Fibroblast of lung (primary cell): ENCODE results near the gene HIVEP3. TPM values are rescaled to one million over a fixed set of nuclear protein-coding genes. Genes with fewer than 3 reads are reported as not detected.

Experiments
- DNase-seq, 2 donors: peaks; one replicate each; pipeline versions ENCODE4 v3.0.0 to v3.0.0-alpha.2; 2010; ENCODE audit warnings: low read depth in 2 of 2
- H2AFZ ChIP-seq: 2 replicates; pipeline ENCODE4 v1.5.1; 2012; ENCODE audit warnings: low read length, control low read depth, inconsistent platforms
- H3K27ac ChIP-seq: 2 replicates; pipeline ENCODE4 v1.5.1; 2011; ENCODE audit warnings: low read length, control low read depth; ENCODE audit not compliant: insufficient read depth
- H3K27me3 ChIP-seq: 2 replicates; pipeline ENCODE4 v1.5.1; 2011; ENCODE audit warnings: mild to moderate bottlenecking, low read length; ENCODE audit not compliant: control insufficient read depth, insufficient read depth
- H3K36me3 ChIP-seq: 2 replicates; pipeline ENCODE4 v1.5.1; 2011; ENCODE audit warnings: low read length; ENCODE audit not compliant: control insufficient read depth, insufficient read depth
- H3K4me1 ChIP-seq: 2 replicates; pipeline ENCODE4 v1.5.1; 2011; ENCODE audit warnings: low read length; ENCODE audit not compliant: control insufficient read depth, insufficient read depth; ENCODE audit errors: extremely low read depth
- H3K4me2 ChIP-seq: 2 replicates; pipeline ENCODE4 v1.5.1; 2011; ENCODE audit warnings: low read length, control low read depth; ENCODE audit not compliant: insufficient read depth; ENCODE audit errors: extremely low read depth
- H3K4me3 ChIP-seq, 4 experiments: fragments of 200-600 bp in 1 of 4; sonication (generic) in 1 of 4; replicated peaks in 1 of 4; 2 replicates each; pipeline ENCODE4 v1.5.1; 2011 to 2016; ENCODE audit warnings: low read length in 4 of 4, low read depth in 3 of 4, mild to moderate bottlenecking in 3 of 4, control low read depth in 2 of 4, inconsistent platforms in 1 of 4, mixed read lengths in 1 of 4; ENCODE audit not compliant: insufficient read depth in 1 of 4; ENCODE audit errors: control extremely low read depth in 1 of 4
- H3K79me2 ChIP-seq: 2 replicates; pipeline ENCODE4 v1.5.1; 2012; ENCODE audit warnings: mild to moderate bottlenecking, low read length, inconsistent platforms; ENCODE audit not compliant: control insufficient read depth, insufficient read depth
- H3K9ac ChIP-seq: 2 replicates; pipeline ENCODE4 v1.5.1; 2011; ENCODE audit warnings: mild to moderate bottlenecking, low read length, control low read depth; ENCODE audit not compliant: insufficient read depth
- H3K9me3 ChIP-seq: 2 replicates; pipeline ENCODE4 v1.5.1; 2012; ENCODE audit warnings: low read depth, low read length; ENCODE audit not compliant: control insufficient read depth, insufficient read depth
- H4K20me1 ChIP-seq: 2 replicates; pipeline ENCODE4 v1.5.1; 2011; ENCODE audit warnings: low read length; ENCODE audit not compliant: control insufficient read depth, insufficient read depth; ENCODE audit errors: extremely low read depth
- CTCF ChIP-seq, 2 donors: IDR thresholded peaks in 1 of 2; conservative IDR thresholded peaks in 1 of 2; 1 replicate in 1 of 2; 2 replicates in 1 of 2; pipeline ENCODE4 v1.5.1; 2011 to 2012; ENCODE audit warnings: low read length in 2 of 2, control low read depth in 1 of 2, inconsistent platforms in 1 of 2, low read depth in 1 of 2, mild to moderate bottlenecking in 1 of 2
- EZH2 ChIP-seq: IDR thresholded peaks from 2 replicates; pipeline ENCODE4 v1.5.1; 2012; ENCODE audit warnings: low read length, control low read depth, mild to moderate bottlenecking; ENCODE audit errors: missing control alignments
- polyA plus RNA-seq, 2 donors: library from polyadenylated mRNA; depleted of rRNA in 1 of 2; stranded (reverse) in 1 of 2; unstranded in 1 of 2; fragments of >200 nt; gene quantifications; 2 replicates each; pipeline ENCODE4 v1.2.1, GENCODE V29; 2011 to 2012; ENCODE audit warnings: missing spikeins in 1 of 2
- total RNA-seq: library from RNA; depleted of rRNA; stranded (reverse); fragments of >200 nt; gene quantifications from 2 replicates; pipeline ENCODE4 v1.2.1, GENCODE V29; 2014

HIVEP3 gene
- total and polyA plus RNA-seq, 2 donors (not counting 1 experiment from before 2014, with no cell fraction given): 0.83 to 3.2 TPM

GRCh38 chr1:41626146-41626545, 292.6 kb downstream of the HIVEP3 start:
- Histone ChIP-seq H3K9me3 (no peaks in the 10 kb centered on the region), H3K79me2 (no peaks in the 10 kb centered on the region), H2AFZ (no peak overlapping the region), H3K4me3 (no peak overlapping the region), H4K20me1 (no peaks in the 10 kb centered on the region), H3K4me1 (peaks cover 21% of the 10 kb centered on the region), H3K27ac (no peak overlapping the region), H3K9ac (no peak overlapping the region), H3K36me3 (no peaks in the 10 kb centered on the region), H3K27me3 (no peaks in the 10 kb centered on the region), H3K4me2 (no peak overlapping the region)
- TF ChIP-seq EZH2 (no peak), CTCF (conservative IDR thresholded peaks at IDR 0.05 in 1 of 2, IDR thresholded peaks at IDR 0.05 in 1 of 2; ENCODE audit: low read depth in 1 of 2, low read length in 2 of 2) (no peak)
- DNase-seq: peak in 1 of 2 donors; percentile 72

GRCh38 chr1:41623736-41624135, 295.0 kb downstream of the HIVEP3 start:
- H3K79me2 ChIP-seq: no peaks in the 10 kb centered on the region
- no peak overlapping the region for H3K27ac ChIP-seq
- peaks cover 21% of the 10 kb centered on the region for H3K4me1 ChIP-seq
- no peaks in the 10 kb centered on the region for H3K27me3 ChIP-seq
- no peak overlapping the region for H3K9ac ChIP-seq
- DNase-seq: no peak
- TF ChIP-seq CTCF (conservative IDR thresholded peaks at IDR 0.05 in 1 of 2, IDR thresholded peaks at IDR 0.05 in 1 of 2; ENCODE audit: low read depth in 1 of 2, low read length in 2 of 2) (no peak), EZH2 (no peak)
- H2AFZ ChIP-seq: no peak overlapping the region
- no peaks in the 10 kb centered on the region for H3K36me3 ChIP-seq
- no peaks in the 10 kb centered on the region for H3K9me3 ChIP-seq
- no peak overlapping the region for H3K4me2 ChIP-seq
- H4K20me1 ChIP-seq: no peaks in the 10 kb centered on the region
- H3K4me3 ChIP-seq: no peak overlapping the region

- Histone ChIP-seq H3K36me3 (no peaks in the 10 kb centered on the region), H3K79me2 (no peaks in the 10 kb centered on the region), H3K4me2 (peak overlapping the region; percentile 54), H3K9ac (no peak overlapping the region), H3K27me3 (no peaks in the 10 kb centered on the region), H4K20me1 (no peaks in the 10 kb centered on the region), H2AFZ (no peak overlapping the region), H3K9me3 (no peaks in the 10 kb centered on the region), H3K4me3 (no peak overlapping the region), H3K4me1 (peaks cover 26% of the 10 kb centered on the region), H3K27ac (peak overlapping the region; percentile 7)
- TF ChIP-seq EZH2 (no peak), CTCF (conservative IDR thresholded peaks at IDR 0.05 in 1 of 2, IDR thresholded peaks at IDR 0.05 in 1 of 2; ENCODE audit: low read depth in 1 of 2, low read length in 2 of 2) (no peak)
- DNase-seq: peak; percentile 19 to 45
Observed at GRCh38 chr1:41622859-41623732, 295.6 kb downstream of the HIVEP3 start.
